IMR-90 (cell line): Measurements from ENCODE around the gene PPP1R12B. TPM values are rescaled to one million over a fixed set of nuclear protein-coding genes. Genes with fewer than 3 reads are reported as not detected.
A peak's percentile ranks its signal among the peaks of the same experiment; 100 is the strongest.

Experiments
- ATAC-seq: fragments of 200-7000 bp; cut with Tn5 transposase; 2 replicates; pipeline ENCODE4 v1.9.1; 2020; ENCODE audit warnings: low read depth, mild to moderate bottlenecking, moderate library complexity
- BruUV-seq: library from RNA; stranded (reverse); fragments of 400-500 nt; replicated peaks from 2 replicates; lab custom pipeline; 2021; lab: Mats Ljungman, UMichigan
- CTCF ChIA-PET: fragments of 300-600 bp; formaldehyde crosslinking; extraction: SDS; loops from one replicate; lab custom pipeline; 2021; ENCODE audit warnings: antibody characterized with exemption; lab: Yijun Ruan, JAX
- POLR2A ChIA-PET: fragments of 300-600 bp; sonication (Branson Sonifier 250); formaldehyde crosslinking; loops from one replicate; lab custom pipeline; 2022; ENCODE audit warnings: antibody characterized with exemption; ENCODE audit not compliant: unreplicated experiment; lab: Charles Lee
- DNase-seq: peaks from one replicate; pipeline ENCODE4 v3.0.0; 2013
- H2AFZ ChIP-seq: replicated peaks from 2 replicates; pipeline ENCODE3; 2013; ENCODE audit warnings: low read length, mild to moderate bottlenecking; ENCODE audit not compliant: poor library complexity
- H2AK5ac ChIP-seq: 2 replicates; pipeline ENCODE4 v1.6.1; 2013; ENCODE audit warnings: low read depth, low read length, inconsistent platforms
- H2AK9ac ChIP-seq: replicated peaks from 2 replicates; pipeline ENCODE3; 2013; ENCODE audit warnings: mild to moderate bottlenecking, low read depth, low read length, moderate library complexity; ENCODE audit not compliant: poor library complexity
- H2BK120ac ChIP-seq: 2 replicates; pipeline ENCODE4 v1.6.1; 2013; ENCODE audit warnings: low read depth, low read length, inconsistent platforms
- H2BK15ac ChIP-seq: 3 replicates; pipeline ENCODE4 v1.6.1; 2013; ENCODE audit warnings: low read depth, low read length, inconsistent platforms
- H2BK20ac ChIP-seq: 2 replicates; pipeline ENCODE4 v1.6.1; 2013; ENCODE audit warnings: low read depth, mild to moderate bottlenecking, inconsistent platforms, low read length, moderate library complexity
- H2BK5ac ChIP-seq: 2 replicates; pipeline ENCODE4 v1.6.1; 2013; ENCODE audit warnings: mild to moderate bottlenecking, low read depth, low read length, inconsistent platforms; ENCODE audit not compliant: poor library complexity, severe bottlenecking
- H3K14ac ChIP-seq: replicated peaks from 2 replicates; pipeline ENCODE4 v1.6.1; 2013; ENCODE audit warnings: low read depth, low read length, inconsistent platforms
- H3K18ac ChIP-seq: 2 replicates; pipeline ENCODE4 v1.6.1; 2013; ENCODE audit warnings: low read depth, low read length, control low read depth
- H3K23ac ChIP-seq: 2 replicates; pipeline ENCODE4 v1.6.1; 2013; ENCODE audit warnings: low read depth, low read length, inconsistent platforms
- H3K27ac ChIP-seq: 2 replicates; pipeline ENCODE4 v1.5.1; 2013; ENCODE audit warnings: mild to moderate bottlenecking, control low read depth, low read length; ENCODE audit not compliant: insufficient read depth
- H3K27me3 ChIP-seq: 2 replicates; pipeline ENCODE4 v1.6.1; 2013; ENCODE audit warnings: low read length; ENCODE audit not compliant: control insufficient read depth, insufficient read depth
- H3K36me3 ChIP-seq: 2 replicates; pipeline ENCODE4 v1.6.1; 2013; ENCODE audit warnings: low read length, mixed read lengths; ENCODE audit not compliant: control insufficient read depth, insufficient read depth
- H3K4ac ChIP-seq: 2 replicates; pipeline ENCODE4 v1.6.1; 2013; ENCODE audit warnings: low read depth, low read length, inconsistent platforms
- H3K4me1 ChIP-seq: 2 replicates; pipeline ENCODE4 v1.6.1; 2013; ENCODE audit warnings: low read length, mixed read lengths; ENCODE audit not compliant: control insufficient read depth, insufficient read depth
- H3K4me2 ChIP-seq: 2 replicates; pipeline ENCODE4 v1.6.1; 2013; ENCODE audit warnings: low read depth, mild to moderate bottlenecking, control low read depth, low read length, moderate library complexity
- H3K4me3 ChIP-seq: 2 replicates; pipeline ENCODE4 v1.5.1; 2013; ENCODE audit warnings: low read depth, mild to moderate bottlenecking, control low read depth, low read length, moderate library complexity; ENCODE audit not compliant: insufficient read depth
- H3K56ac ChIP-seq: 2 replicates; pipeline ENCODE4 v1.6.1; 2013; ENCODE audit warnings: low read length, inconsistent platforms; ENCODE audit not compliant: insufficient read depth; ENCODE audit errors: extremely low read depth
- H3K79me1 ChIP-seq, 2 experiments: 2 replicates each; pipeline ENCODE4 v1.6.1; 2013; ENCODE audit warnings: low read length in 2 of 2, inconsistent platforms in 1 of 2, low read depth in 1 of 2
- H3K9ac ChIP-seq: 2 replicates; pipeline ENCODE4 v1.6.1; 2013; ENCODE audit warnings: low read depth, low read length, control low read depth
- H3K9me1 ChIP-seq: 2 replicates; pipeline ENCODE4 v1.6.1; 2013; ENCODE audit warnings: low read length, inconsistent platforms; ENCODE audit not compliant: insufficient read depth
- H3K9me3 ChIP-seq: 2 replicates; pipeline ENCODE4 v1.6.1; 2013; ENCODE audit warnings: low read length; ENCODE audit not compliant: control insufficient read depth, insufficient read depth
- H4K20me1 ChIP-seq: 2 replicates; pipeline ENCODE4 v1.6.1; 2013; ENCODE audit warnings: low read length, inconsistent platforms; ENCODE audit not compliant: insufficient read depth
- H4K5ac ChIP-seq: 2 replicates; pipeline ENCODE4 v1.6.1; 2013; ENCODE audit warnings: mild to moderate bottlenecking, low read depth, low read length, control low read depth
- H4K8ac ChIP-seq, 2 experiments: 2 replicates each; pipeline ENCODE4 v1.6.1; 2013; ENCODE audit warnings: low read depth in 2 of 2, low read length in 2 of 2, control low read depth in 1 of 2, inconsistent platforms in 1 of 2
- H4K91ac ChIP-seq: 2 replicates; pipeline ENCODE4 v1.6.1; 2013; ENCODE audit warnings: low read depth, low read length, inconsistent platforms; ENCODE audit not compliant: insufficient read depth
- CTCF ChIP-seq: conservative IDR thresholded peaks from 2 replicates; pipeline ENCODE4 v1.5.1; 2012; ENCODE audit warnings: mild to moderate bottlenecking, low read depth, low read length, improper control_type of control experiment
- POLR2A ChIP-seq: IDR thresholded peaks from 2 replicates; pipeline ENCODE4 v1.6.1; 2012; ENCODE audit warnings: mild to moderate bottlenecking, low read depth, low read length
- RAD21 ChIP-seq: IDR thresholded peaks from 2 replicates; pipeline ENCODE4 v1.6.1; 2012; ENCODE audit warnings: low read length, improper control_type of control experiment
- SMC3 ChIP-seq: fragments of 150-350 bp; IDR thresholded peaks from 2 replicates; pipeline ENCODE4 v1.6.1; 2016; ENCODE audit warnings: low read depth, mild to moderate bottlenecking, antibody characterized with exemption, low read length, moderate library complexity
- WGBS, 2 experiments: methylation state at CpG; one replicate each; pipeline versions ENCODE4 v1.1.5 to v1.1.7; 2013; ENCODE audit warnings: missing lambda C conversion rate in 2 of 2; ENCODE audit not compliant: insufficient read length in 1 of 2; ENCODE audit errors: extremely low coverage in 2 of 2; 5-methylcytosine and 5-hydroxymethylcytosine counted together
- dilution Hi-C: fragments of 300-500 bp; cut with HindIII; formaldehyde crosslinking; loops from one replicate; pipeline ENCODE4 v1.14.3; 2018; ENCODE audit warnings: low sequenced_read_pairs; ENCODE audit not compliant: unreplicated experiment
- in situ Hi-C: fragments of 300-500 bp; cut with MboI; formaldehyde crosslinking; loops from 3 replicates; pipeline ENCODE4 v1.14.3; 2019; ENCODE audit warnings: low sequenced_read_pairs, inconsistent platforms, mixed read lengths
- intact Hi-C: fragments of 100-400 bp; cut with micrococcal nuclease; formaldehyde crosslinking; loops from 2 replicates; pipeline ENCODE4 v1.10.0; 2022
- polyA plus RNA-seq, 3 experiments: library from polyadenylated mRNA; depleted of rRNA; stranded (reverse); fragments of >200 nt; gene quantifications; 2 replicates each; pipeline ENCODE4 v1.2.3, GENCODE V29; 2012; ENCODE audit warnings: low replicate concordance in 1 of 3
- total RNA-seq: library from RNA; depleted of rRNA; stranded (reverse); fragments of >200 nt; gene quantifications from 2 replicates; pipeline ENCODE4 v1.2.3, GENCODE V29; 2012
- TF ChIP-seq, protein P1 (sequence below): fragments of 150-350 bp; IDR thresholded peaks from 2 replicates; pipeline ENCODE4 v1.6.1; 2017; ENCODE audit warnings: mild to moderate bottlenecking, antibody characterized with exemption, low read length, low read depth

The PPP1R12B gene
- total and polyA plus RNA-seq, 2 of the 4 experiments (the other 2 are of a cell fraction): 8.5 to 12.0 TPM

DNA sequence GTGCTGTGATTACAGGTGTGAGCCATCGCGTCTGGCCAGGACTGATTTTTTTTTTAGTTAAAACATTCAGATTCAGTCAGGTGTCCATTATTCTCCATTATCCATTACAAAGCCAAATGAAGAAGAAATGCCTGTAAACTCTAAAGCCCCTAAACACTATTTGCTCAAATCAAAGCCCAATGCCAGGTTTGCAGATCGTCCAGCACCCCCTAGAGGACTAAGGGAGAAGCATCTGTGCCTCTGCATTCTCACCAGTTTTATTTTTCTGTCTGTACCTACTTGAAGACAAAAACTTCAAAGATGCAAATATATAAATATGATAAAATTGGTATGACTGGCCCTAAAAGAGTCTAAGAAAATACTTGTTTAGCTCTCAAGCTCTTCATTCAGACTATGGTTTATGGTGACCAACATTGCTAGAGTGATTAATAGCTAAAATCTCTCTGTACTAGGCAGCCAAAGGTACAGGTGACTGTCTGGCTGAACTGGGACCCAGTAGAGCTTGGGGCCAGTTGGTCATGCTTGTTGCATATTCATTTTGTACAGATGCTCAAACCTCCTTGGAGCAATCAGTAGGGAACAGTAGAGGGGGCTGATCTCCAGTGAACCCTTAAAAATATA, 223.3 kb downstream of the PPP1R12B start:
- no peak overlapping the region for H2AFZ ChIP-seq
- no peak overlapping the region for H2BK5ac ChIP-seq
- no peak overlapping the region for H2BK120ac ChIP-seq
- H3K4me2 ChIP-seq: no peak overlapping the region
- BruUV-seq: no TSS peak
- ChIA-PET CTCF (interaction anchor here (0.6 to 2.3 kb wide), 8 partner anchors 9 to 229 kb away, joined by 3 to 8 read pairs (median 3); no protein-coding TSS in a partner anchor), POLR2A (no interaction called here)
- H2AK5ac ChIP-seq: no peak overlapping the region
- WGBS, 2 experiments: 100% methylated on average over 2 of the region's 3 CpGs; no CpG with 5 or more reads in 1 of the 2 experiments
- H4K8ac ChIP-seq: peak overlapping the region in 1 of 2 experiments; percentile 12; a peak in 1 of 4 replicates
- TF ChIP-seq, protein P1, sequence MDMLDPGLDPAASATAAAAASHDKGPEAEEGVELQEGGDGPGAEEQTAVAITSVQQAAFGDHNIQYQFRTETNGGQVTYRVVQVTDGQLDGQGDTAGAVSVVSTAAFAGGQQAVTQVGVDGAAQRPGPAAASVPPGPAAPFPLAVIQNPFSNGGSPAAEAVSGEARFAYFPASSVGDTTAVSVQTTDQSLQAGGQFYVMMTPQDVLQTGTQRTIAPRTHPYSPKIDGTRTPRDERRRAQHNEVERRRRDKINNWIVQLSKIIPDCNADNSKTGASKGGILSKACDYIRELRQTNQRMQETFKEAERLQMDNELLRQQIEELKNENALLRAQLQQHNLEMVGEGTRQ: no peak
- peak; percentile 79 for TF ChIP-seq SMC3
- peak; percentile 80 for TF ChIP-seq RAD21
- no peak for TF ChIP-seq POLR2A
- TF ChIP-seq CTCF: peak; percentile 86
- ATAC-seq (peak; percentile 55), DNase-seq (peak; percentile 59)
- H2BK20ac ChIP-seq: no peak overlapping the region
- H3K27me3 ChIP-seq: no peaks in the 10 kb centered on the region
- H3K18ac ChIP-seq: no peak overlapping the region
- 0 out of 2 replicates have a peak, but pooled peaks cover 1% of the 10 kb centered on the region for H3K36me3 ChIP-seq
- H4K20me1 ChIP-seq: no peaks in the 10 kb centered on the region
- no peak overlapping the region for H3K4me3 ChIP-seq
- peaks cover 13% of the 10 kb centered on the region for H3K9me1 ChIP-seq
- H3K9ac ChIP-seq: no peak overlapping the region
- peaks cover 29% of the 10 kb centered on the region for H3K4me1 ChIP-seq
- H3K4ac ChIP-seq: peak overlapping the region; percentile 38; the same call in 1 of the 2 replicates
- H3K9me3 ChIP-seq: no peaks in the 10 kb centered on the region
- intact Hi-C loops: loop anchor here (1.0 kb wide), 2 partner anchors 71 to 229 kb away; no protein-coding TSS in a partner anchor
- no peak overlapping the region for H3K27ac ChIP-seq
- no peak overlapping the region for H4K91ac ChIP-seq
- in situ Hi-C loops: no loop called here
- no peak overlapping the region for H3K14ac ChIP-seq
- no peaks in the 10 kb centered on the region for H3K79me1 ChIP-seq
- dilution Hi-C loops: no loop called here
- no peak overlapping the region for H2BK15ac ChIP-seq
- H3K56ac ChIP-seq: no peak overlapping the region
- no peak overlapping the region for H3K23ac ChIP-seq
- no peak overlapping the region for H4K5ac ChIP-seq
- no peak overlapping the region for H2AK9ac ChIP-seq
